Stimulated activated CD8-positive, alpha-beta memory T cell treated with anti-CD3 and anti-CD28 coated beads, Interleukin-2, amount 100 ng/mL, for 1 hour (primary cell): ENCODE measurements around the gene ZNF552.
A peak's percentile ranks its signal among the peaks of the same experiment; 100 is the strongest.

Source experiments
- DNase-seq, 2 donors: peaks; one replicate each; pipeline ENCODE4 v3.0.0-alpha.2; 2020; ENCODE audit warnings: low read depth in 2 of 2

Gene ZNF552

DNA sequence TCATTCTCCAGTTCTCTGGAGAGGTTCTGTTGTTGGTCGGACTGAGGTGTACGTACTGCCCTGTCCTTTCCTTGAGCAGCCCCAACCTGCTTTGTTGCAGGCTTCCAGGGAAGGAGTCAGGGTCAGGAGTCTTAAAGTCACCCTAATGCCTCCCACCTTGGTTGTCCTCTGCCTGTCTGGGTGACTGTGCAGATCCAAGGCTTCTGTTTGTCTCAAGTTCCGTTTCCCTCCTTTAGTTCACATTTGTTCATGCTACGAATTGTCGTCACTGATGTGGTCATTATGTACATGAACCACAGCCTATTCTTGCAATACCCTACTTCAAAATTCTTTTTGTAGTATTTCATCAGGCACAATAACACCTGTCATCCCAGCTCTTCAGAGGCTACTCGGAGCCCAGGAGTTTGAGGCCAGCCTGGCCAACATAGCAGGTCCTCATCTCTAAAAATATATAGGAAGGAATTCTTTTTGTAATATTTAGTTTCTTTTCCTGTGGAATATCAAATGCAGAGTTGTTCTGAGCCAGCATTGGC is 37.9 kb downstream of the ZNF552 start:
- no peak for DNase-seq

DNA sequence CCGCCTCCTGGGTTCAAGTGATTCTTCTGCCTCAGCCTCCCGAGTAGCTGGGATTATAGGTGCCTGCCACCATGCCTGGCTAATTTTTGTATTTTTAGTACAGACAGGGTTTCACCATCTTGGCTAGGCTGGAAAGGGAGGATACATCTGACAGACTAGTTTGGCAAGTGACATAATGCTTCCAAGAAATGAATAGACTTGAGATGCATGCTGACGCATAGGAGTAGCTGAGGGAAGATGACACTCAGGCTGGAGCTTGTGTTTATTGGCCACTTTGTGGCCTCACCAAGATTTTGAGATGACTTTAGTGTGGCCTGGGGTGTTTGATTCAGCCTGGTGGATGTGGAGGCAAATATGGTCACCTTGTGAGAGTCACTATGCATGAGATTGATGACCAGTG is 41.2 kb downstream of the ZNF552 start:
- DNase-seq: no peak

GRCh38 chr19:57771417-57771816 is 43.3 kb downstream of the ZNF552 start:
- no peak for DNase-seq

GRCh38 chr19:57769345-57770131 is 45.2 kb downstream of the ZNF552 start, which contains the start of gene ZNF586:
TSS of gene ZNF586 (plus strand) at chr19:57769676. CDS start at chr19:57769843, 167 bp downstream.
- peak; percentile 73 to 76 for DNase-seq

DNA sequence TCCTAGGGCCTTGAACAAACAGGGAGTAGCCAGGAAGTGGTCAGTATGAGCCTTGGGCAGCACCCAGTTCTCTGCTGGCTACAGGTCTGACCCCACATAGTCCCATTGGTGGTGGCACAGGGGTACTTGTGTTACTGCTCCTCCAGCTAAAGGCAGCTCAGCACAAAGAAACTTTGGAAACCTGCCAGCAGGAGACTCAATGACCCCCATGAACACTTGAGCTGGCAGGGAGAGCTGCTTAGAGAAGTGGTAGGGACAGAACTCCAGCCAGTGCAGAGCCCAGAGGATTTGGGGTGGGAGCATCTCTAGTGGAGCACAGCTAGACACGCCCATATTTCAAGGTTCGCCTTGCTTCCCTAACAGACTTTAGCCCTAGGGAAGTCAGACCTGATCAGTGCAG is 55.6 kb downstream of the ZNF552 start:
- no peak for DNase-seq

DNA sequence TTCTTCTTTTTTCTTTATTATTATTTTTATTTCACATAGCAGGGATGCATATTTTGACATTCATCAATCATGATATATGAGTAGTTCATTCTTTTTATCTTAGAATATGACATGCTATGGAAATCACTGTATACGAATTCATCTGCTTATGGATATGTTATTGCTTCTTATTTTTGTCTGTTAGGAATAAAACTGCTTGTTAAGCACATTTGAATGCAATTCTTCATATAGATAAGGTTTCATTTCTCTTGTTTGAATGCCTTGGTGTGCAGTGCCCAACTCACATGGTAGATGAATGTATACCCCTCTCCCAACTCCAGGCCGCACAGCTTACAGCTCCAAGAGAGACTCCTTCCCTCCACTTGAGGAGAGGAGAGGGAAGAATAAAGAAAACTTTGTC is 56.8 kb downstream of the ZNF552 start:
- DNase-seq: no peak
